NT2/D1 (cell line): Measurements from ENCODE around the gene SMCO4.

Experiments used
- DNase-seq: peaks from one replicate; pipeline ENCODE4 v3.0.0-alpha.2; 2011; ENCODE audit warnings: low read depth, low spot score
- H3K27me3 ChIP-seq: 2 replicates; pipeline ENCODE4 v1.6.0; 2011; ENCODE audit warnings: mild to moderate bottlenecking; ENCODE audit not compliant: insufficient read length, insufficient read depth
- H3K36me3 ChIP-seq: 2 replicates; pipeline ENCODE4 v1.6.1; 2011; ENCODE audit warnings: mild to moderate bottlenecking, low read length, mixed read lengths; ENCODE audit not compliant: insufficient read depth, insufficient read length
- H3K4me1 ChIP-seq: 2 replicates; pipeline ENCODE4 v1.5.1; 2011; ENCODE audit not compliant: insufficient read depth, insufficient read length
- H3K4me3 ChIP-seq: 2 replicates; pipeline ENCODE4 v1.5.1; 2011; ENCODE audit warnings: low read depth; ENCODE audit not compliant: insufficient read length
- H3K9ac ChIP-seq: 2 replicates; pipeline ENCODE4 v1.6.0; 2011; ENCODE audit warnings: low read depth; ENCODE audit not compliant: insufficient read length
- H3K9me3 ChIP-seq: 2 replicates; pipeline ENCODE4 v1.5.1; 2011; ENCODE audit warnings: mild to moderate bottlenecking, low read length; ENCODE audit not compliant: insufficient read depth
- SUZ12 ChIP-seq: IDR thresholded peaks from 2 replicates; pipeline ENCODE4 v1.6.1; 2011; ENCODE audit not compliant: insufficient read length, insufficient read depth; ENCODE audit errors: extremely low read depth
- YY1 ChIP-seq: IDR thresholded peaks from 2 replicates; pipeline ENCODE4 v1.6.1; 2011; ENCODE audit not compliant: insufficient read length, insufficient read depth
- ZNF274 ChIP-seq: IDR thresholded peaks from 2 replicates; pipeline ENCODE4 v1.6.1; 2011; ENCODE audit warnings: mild to moderate bottlenecking, low read depth, low read length

The SMCO4 gene

DNA sequence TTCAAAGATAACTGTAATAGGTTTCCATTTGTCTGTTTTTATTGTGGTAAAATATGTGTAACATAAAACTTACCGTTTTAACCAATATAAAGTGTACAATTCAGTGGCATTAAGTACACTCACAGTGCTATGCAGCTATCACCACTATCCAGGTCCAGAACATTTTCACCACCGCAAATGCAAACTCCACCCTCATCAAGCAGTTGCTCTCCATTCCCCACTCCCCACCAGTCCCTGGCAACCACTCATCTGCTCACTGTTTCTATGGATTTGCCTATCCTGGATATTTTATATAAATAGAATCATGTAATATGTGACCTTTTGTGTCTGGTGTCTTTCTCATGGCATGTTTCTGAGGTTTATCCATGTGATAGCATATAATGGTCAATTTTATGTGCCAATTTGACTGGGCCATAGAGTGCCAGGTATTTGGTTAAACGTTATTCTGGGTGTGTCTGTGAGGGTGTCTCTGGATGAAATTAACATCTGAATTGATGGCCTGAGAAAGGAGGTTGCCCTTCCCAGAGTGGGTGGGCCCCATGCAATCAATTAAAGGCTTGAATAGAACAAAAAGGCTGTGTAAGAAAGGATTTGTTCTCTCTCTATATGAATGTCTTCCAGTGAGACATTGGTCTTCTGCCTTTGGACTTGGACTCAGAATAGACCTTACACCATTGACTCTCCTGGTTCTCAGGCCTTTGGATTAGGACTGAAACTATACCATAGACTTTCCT, 17.2 kb upstream of the SMCO4 start:
- Histone ChIP-seq H3K36me3 (no peaks in the 10 kb centered on the region), H3K9ac (no peak overlapping the region), H3K9me3 (no peaks in the 10 kb centered on the region), H3K27me3 (no peaks in the 10 kb centered on the region), H3K4me1 (no peaks in the 10 kb centered on the region), H3K4me3 (no peak overlapping the region)
- no peak for DNase-seq
- no peak for TF ChIP-seq YY1
- no peak for TF ChIP-seq SUZ12
- TF ChIP-seq ZNF274 = no peak

DNA sequence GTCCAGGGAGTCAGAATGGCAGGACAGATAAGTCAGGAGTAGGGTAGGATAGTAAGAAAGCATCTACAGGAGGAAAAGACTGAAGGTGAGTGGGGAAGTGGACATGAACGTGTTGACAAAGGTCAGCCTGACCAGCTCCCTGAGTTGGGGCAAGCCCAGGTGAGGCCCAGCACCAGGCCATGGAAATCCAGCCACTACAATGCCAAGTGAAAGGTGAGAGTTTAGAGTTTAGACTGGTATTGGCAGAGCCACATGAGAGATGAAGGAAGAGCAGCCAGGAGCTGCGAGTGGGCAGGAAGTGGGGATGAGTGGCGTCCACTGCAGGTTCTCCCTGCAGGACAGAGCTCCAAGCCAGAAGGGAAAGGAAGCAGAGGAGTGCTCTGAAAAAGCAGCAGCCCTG, 16.5 kb upstream of the SMCO4 start:
- Histone ChIP-seq H3K36me3 (no peaks in the 10 kb centered on the region), H3K4me1 (no peaks in the 10 kb centered on the region), H3K9ac (no peak overlapping the region), H3K27me3 (no peaks in the 10 kb centered on the region), H3K4me3 (no peak overlapping the region), H3K9me3 (no peaks in the 10 kb centered on the region)
- DNase-seq = no peak
- TF ChIP-seq ZNF274 (no peak), SUZ12 (no peak), YY1 (no peak)

DNA sequence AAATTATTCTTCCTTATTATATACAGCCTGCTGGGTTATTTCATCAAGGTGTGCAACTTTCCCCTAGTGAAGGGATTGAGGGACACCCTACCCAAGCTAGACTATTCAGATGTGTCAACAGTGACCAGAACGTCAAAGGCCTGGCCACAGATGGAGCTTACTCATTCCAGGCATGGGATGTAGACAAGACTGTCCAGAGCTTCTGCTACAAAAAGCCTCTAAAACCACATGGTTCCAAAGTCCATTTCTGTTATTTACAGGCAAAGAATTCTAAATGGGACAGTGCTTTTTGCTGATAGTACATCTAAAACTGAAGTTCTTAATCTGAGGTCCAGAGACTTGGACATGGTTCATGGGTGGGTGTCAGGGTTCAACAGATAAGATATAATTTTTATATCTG, 9.7 kb upstream of the SMCO4 start:
- Histone ChIP-seq H3K36me3 (no peaks in the 10 kb centered on the region), H3K9ac (no peak overlapping the region), H3K4me3 (no peak overlapping the region), H3K9me3 (no peaks in the 10 kb centered on the region), H3K27me3 (no peaks in the 10 kb centered on the region), H3K4me1 (no peaks in the 10 kb centered on the region)
- no peak for DNase-seq
- TF ChIP-seq YY1 = no peak
- no peak for TF ChIP-seq ZNF274
- TF ChIP-seq SUZ12 = no peak

DNA sequence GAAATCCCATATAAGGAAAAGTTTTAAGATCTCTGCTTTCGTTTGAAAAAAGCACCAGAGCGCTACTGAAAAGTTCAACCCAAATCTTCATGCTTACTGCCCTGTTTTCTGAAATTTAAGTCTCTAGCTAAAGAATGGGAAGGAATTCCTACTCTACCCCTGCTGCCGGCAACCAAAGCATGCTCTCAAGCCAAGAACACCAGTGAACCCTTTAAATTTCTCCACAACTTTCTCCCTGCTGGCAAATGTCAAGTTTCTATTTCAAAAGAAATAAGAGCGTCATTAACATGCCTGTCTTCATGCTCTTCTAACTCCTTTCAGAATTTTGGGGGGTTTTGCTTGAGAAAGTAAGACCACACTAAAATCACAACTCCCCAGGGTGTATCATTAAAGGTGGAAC, 6.8 kb upstream of the SMCO4 start:
- no peaks in the 10 kb centered on the region for H3K27me3 ChIP-seq

DNA sequence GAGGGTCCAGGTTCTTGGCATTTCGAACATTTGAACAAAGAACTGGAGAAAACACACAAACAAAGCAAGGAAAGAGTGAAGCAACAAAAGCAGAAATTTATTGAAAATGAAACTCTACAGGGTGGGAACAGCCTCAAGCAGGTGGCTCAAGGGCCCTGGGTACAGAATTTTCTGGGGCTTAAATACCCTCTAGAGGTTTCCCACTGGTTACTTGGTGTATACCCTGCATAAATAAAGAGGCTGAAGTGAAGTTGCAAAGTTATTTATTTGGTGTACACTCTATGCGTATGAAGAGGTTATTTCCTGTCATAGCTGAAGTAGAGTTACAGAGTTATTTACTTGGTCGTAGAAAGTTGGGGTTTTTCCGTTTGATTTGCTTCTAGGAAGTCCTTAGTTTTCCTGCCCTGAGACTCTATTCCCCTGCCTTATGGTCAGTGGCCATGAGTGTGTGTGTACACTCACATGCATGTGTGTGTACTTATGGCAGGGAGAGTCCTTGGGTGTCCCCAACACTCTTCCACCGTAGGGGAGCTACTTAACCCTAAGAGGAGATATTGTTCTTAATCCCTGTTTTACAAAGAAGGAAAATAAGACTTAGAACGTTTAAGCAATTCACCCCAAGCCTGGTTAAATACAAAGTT, 5.6 kb upstream of the SMCO4 start:
- Histone ChIP-seq H3K36me3 (no peaks in the 10 kb centered on the region), H3K4me1 (no peaks in the 10 kb centered on the region), H3K9me3 (no peaks in the 10 kb centered on the region), H3K9ac (no peak overlapping the region), H3K27me3 (no peaks in the 10 kb centered on the region), H3K4me3 (no peak overlapping the region)
- TF ChIP-seq YY1 = no peak
- no peak for TF ChIP-seq ZNF274
- no peak for DNase-seq

More for the DNA sequence above, 6.8 kb upstream of the SMCO4 start:
- Histone ChIP-seq H3K9ac (no peak overlapping the region), H3K9me3 (no peaks in the 10 kb centered on the region), H3K4me1 (no peaks in the 10 kb centered on the region), H3K4me3 (no peak overlapping the region), H3K36me3 (no peaks in the 10 kb centered on the region)
- TF ChIP-seq SUZ12 (no peak), YY1 (no peak), ZNF274 (no peak)
- DNase-seq = no peak

DNA sequence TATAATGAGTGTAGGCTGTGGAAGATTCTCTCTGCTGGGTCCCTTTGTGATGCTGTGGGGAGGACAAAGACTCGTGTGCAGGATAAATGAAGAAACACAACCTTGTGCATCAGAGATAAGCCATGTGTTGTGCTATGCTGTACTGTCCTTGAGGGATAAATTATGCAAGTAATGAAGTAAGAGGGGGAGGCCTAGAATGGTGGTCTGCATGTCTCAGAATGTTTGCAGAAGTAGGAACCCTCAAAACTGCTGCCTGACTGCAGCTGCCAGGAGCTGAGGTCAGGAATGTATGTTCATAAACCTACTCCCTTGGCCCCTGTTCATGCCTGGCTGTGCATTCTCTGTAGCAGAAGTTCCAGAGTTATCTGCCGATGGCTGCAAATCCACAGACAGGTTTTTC, 4.6 kb upstream of the SMCO4 start:
- Histone ChIP-seq H3K4me3 (no peak overlapping the region), H3K9ac (no peak overlapping the region), H3K36me3 (no peaks in the 10 kb centered on the region), H3K9me3 (no peaks in the 10 kb centered on the region), H3K4me1 (no peaks in the 10 kb centered on the region), H3K27me3 (no peaks in the 10 kb centered on the region)
- no peak for DNase-seq
- TF ChIP-seq ZNF274 (no peak), SUZ12 (no peak), YY1 (no peak)

DNA sequence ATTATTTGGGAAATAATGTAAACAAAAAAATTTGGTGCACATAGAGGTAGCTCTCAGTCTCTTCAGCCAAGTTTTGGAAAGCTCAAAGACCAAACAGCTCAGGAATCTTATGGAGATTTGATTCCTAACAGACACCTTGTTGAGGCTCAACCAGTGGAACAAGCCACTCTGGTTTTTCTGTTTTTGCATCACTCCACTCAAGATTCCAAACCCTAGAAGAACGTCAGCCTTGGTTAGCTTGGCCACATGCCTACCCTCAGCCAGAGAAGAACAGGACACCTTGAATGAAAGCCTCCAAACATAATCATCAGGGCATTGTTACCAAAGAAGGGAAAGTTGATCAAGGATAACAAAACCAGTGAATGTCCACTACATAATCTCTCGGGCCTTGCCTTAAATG, 3.8 kb upstream of the SMCO4 start:
- TF ChIP-seq SUZ12 (no peak), YY1 (no peak), ZNF274 (no peak)
- no peak overlapping the region for H3K4me3 ChIP-seq

More for the DNA sequence above, 3.8 kb upstream of the SMCO4 start:
- no peaks in the 10 kb centered on the region for H3K9me3 ChIP-seq
- no peaks in the 10 kb centered on the region for H3K36me3 ChIP-seq
- H3K4me1 ChIP-seq = no peaks in the 10 kb centered on the region
- no peaks in the 10 kb centered on the region for H3K27me3 ChIP-seq
- DNase-seq = no peak
- no peak overlapping the region for H3K9ac ChIP-seq
